Measurements from ENCODE around the gene FFAR2.

The FFAR2 gene

DNA sequence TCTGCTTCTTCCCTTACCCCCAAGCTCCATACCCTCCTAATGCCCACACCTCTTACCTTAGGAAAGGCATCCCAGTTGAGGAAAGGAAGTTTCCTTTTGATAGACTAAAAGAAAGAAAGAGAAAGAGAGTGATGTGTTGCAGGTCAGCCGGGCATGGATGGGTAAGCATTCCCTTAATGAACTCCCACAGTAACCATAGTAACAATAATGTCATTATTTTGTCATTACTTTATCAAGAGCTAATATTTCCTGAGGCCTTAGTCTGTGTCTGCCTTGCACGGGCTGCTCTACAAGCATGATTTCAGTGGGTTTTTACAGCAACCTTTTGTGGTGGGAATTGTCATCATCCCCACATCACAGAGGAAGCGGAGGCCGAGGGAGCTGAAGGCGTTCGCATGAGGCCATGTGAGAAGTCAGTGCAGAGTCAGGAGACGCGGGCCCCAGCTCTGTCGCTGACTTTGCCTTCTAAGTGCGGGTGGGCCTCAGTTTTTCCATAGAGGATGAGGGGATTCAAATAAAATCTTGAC lies 39.7 kb downstream of the FFAR2 start:
- Histone ChIP-seq H3K27me3 (ENCODE audit: insufficient read depth, low read length) (peaks cover 45% of the 10 kb centered on the region), H3K36me3 (ENCODE audit: insufficient read depth, low read length) (no peaks in the 10 kb centered on the region), H3K79me2 (ENCODE audit: control insufficient read depth, insufficient read depth, low read length, unreplicated experiment) (no peaks in the 10 kb centered on the region), H3K27ac (ENCODE audit: low read depth, low read length) (no peak overlapping the region), H3K4me1 (ENCODE audit: control insufficient read depth, insufficient read depth, low read length, unreplicated experiment) (no peaks in the 10 kb centered on the region), H3K4me3 (ENCODE audit: low read depth, low read length) (no peak overlapping the region), H2AFZ (ENCODE audit: low read length, unreplicated experiment) (no peak overlapping the region)

- Histone ChIP-seq H3K79me2 (ENCODE audit: control insufficient read depth, insufficient read depth, low read length, unreplicated experiment) (no peaks in the 10 kb centered on the region), H3K4me1 (ENCODE audit: control insufficient read depth, insufficient read depth, low read length, unreplicated experiment) (no peaks in the 10 kb centered on the region), H2AFZ (ENCODE audit: low read length, unreplicated experiment) (no peak overlapping the region), H3K4me3 (ENCODE audit: low read depth, low read length) (no peak overlapping the region), H3K27ac (ENCODE audit: low read depth, low read length) (no peak overlapping the region), H3K27me3 (ENCODE audit: insufficient read depth, low read length) (peaks cover 45% of the 10 kb centered on the region), H3K36me3 (ENCODE audit: insufficient read depth, low read length) (no peaks in the 10 kb centered on the region)
Measured at GRCh38 chr19:35488677-35489076, 40.6 kb downstream of the FFAR2 start.

- Histone ChIP-seq H3K4me1 (ENCODE audit: control insufficient read depth, insufficient read depth, low read length, unreplicated experiment) (no peaks in the 10 kb centered on the region), H3K79me2 (ENCODE audit: control insufficient read depth, insufficient read depth, low read length, unreplicated experiment) (no peaks in the 10 kb centered on the region), H3K27ac (ENCODE audit: low read depth, low read length) (no peak within 1 kb of the TSS), H3K27me3 (ENCODE audit: insufficient read depth, low read length) (peaks cover 45% of the 10 kb centered on the region), H2AFZ (ENCODE audit: low read length, unreplicated experiment) (no peak within 1 kb of the TSS), H3K4me3 (ENCODE audit: low read depth, low read length) (no peak within 1 kb of the TSS), H3K36me3 (ENCODE audit: insufficient read depth, low read length) (no peaks in the 10 kb centered on the region)
Measured at GRCh38 chr19:35490364-35490763, 42.3 kb downstream of the FFAR2 start, which contains the start of gene KRTDAP. Gene KRTDAP, minus strand, starts transcription at chr19:35490464. Its CDS starts 22 bp downstream, at chr19:35490442.

- Histone ChIP-seq H3K4me3 (ENCODE audit: low read depth, low read length) (no peak overlapping the region), H2AFZ (ENCODE audit: low read length, unreplicated experiment) (no peak overlapping the region), H3K27ac (ENCODE audit: low read depth, low read length) (no peak overlapping the region), H3K36me3 (ENCODE audit: insufficient read depth, low read length) (no peaks in the 10 kb centered on the region), H3K79me2 (ENCODE audit: control insufficient read depth, insufficient read depth, low read length, unreplicated experiment) (no peaks in the 10 kb centered on the region), H3K4me1 (ENCODE audit: control insufficient read depth, insufficient read depth, low read length, unreplicated experiment) (no peaks in the 10 kb centered on the region), H3K27me3 (ENCODE audit: insufficient read depth, low read length) (peaks cover 35% of the 10 kb centered on the region)
Measured at GRCh38 chr19:35491836-35492360, 43.8 kb downstream of the FFAR2 start.

GRCh38 chr19:35493971-35494370 lies 45.9 kb downstream of the FFAR2 start:
- no peaks in the 10 kb centered on the region for H3K79me2 ChIP-seq (ENCODE audit: control insufficient read depth, insufficient read depth, low read length, unreplicated experiment)
- no peak overlapping the region for H3K27ac ChIP-seq (ENCODE audit: low read depth, low read length)
- H3K4me1 ChIP-seq (ENCODE audit: control insufficient read depth, insufficient read depth, low read length, unreplicated experiment) = no peaks in the 10 kb centered on the region
- no peak overlapping the region for H3K4me3 ChIP-seq (ENCODE audit: low read depth, low read length)
- H3K36me3 ChIP-seq (ENCODE audit: insufficient read depth, low read length) = no peaks in the 10 kb centered on the region
- peaks cover 17% of the 10 kb centered on the region; the same call in 1 of the 2 replicates for H3K27me3 ChIP-seq (ENCODE audit: insufficient read depth, low read length)
- no peak overlapping the region for H2AFZ ChIP-seq (ENCODE audit: low read length, unreplicated experiment)

- Histone ChIP-seq H3K36me3 (ENCODE audit: insufficient read depth, low read length) (no peaks in the 10 kb centered on the region), H3K27ac (ENCODE audit: low read depth, low read length) (no peak overlapping the region), H3K79me2 (ENCODE audit: control insufficient read depth, insufficient read depth, low read length, unreplicated experiment) (no peaks in the 10 kb centered on the region), H3K4me3 (ENCODE audit: low read depth, low read length) (no peak overlapping the region), H3K4me1 (ENCODE audit: control insufficient read depth, insufficient read depth, low read length, unreplicated experiment) (no peaks in the 10 kb centered on the region), H2AFZ (ENCODE audit: low read length, unreplicated experiment) (no peak overlapping the region), H3K27me3 (ENCODE audit: insufficient read depth, low read length) (peaks cover 9% of the 10 kb centered on the region; the same call in 1 of the 2 replicates)
Measured at GRCh38 chr19:35495107-35496064, 47.3 kb downstream of the FFAR2 start.

GRCh38 chr19:35497406-35497805 lies 49.3 kb downstream of the FFAR2 start:
- Histone ChIP-seq H3K4me3 (ENCODE audit: low read depth, low read length) (no peak overlapping the region), H3K27me3 (ENCODE audit: insufficient read depth, low read length) (no peaks in the 10 kb centered on the region), H2AFZ (ENCODE audit: low read length, unreplicated experiment) (no peak overlapping the region), H3K36me3 (ENCODE audit: insufficient read depth, low read length) (no peaks in the 10 kb centered on the region), H3K27ac (ENCODE audit: low read depth, low read length) (no peak overlapping the region), H3K4me1 (ENCODE audit: control insufficient read depth, insufficient read depth, low read length, unreplicated experiment) (no peaks in the 10 kb centered on the region), H3K79me2 (ENCODE audit: control insufficient read depth, insufficient read depth, low read length, unreplicated experiment) (no peaks in the 10 kb centered on the region)

GRCh38 chr19:35498220-35498619 lies 50.2 kb downstream of the FFAR2 start:
- H3K27me3 ChIP-seq (ENCODE audit: insufficient read depth, low read length) = no peaks in the 10 kb centered on the region
- no peak overlapping the region for H3K4me3 ChIP-seq (ENCODE audit: low read depth, low read length)
- H3K27ac ChIP-seq (ENCODE audit: low read depth, low read length) = no peak overlapping the region
- H3K4me1 ChIP-seq (ENCODE audit: control insufficient read depth, insufficient read depth, low read length, unreplicated experiment) = no peaks in the 10 kb centered on the region
- no peaks in the 10 kb centered on the region for H3K79me2 ChIP-seq (ENCODE audit: control insufficient read depth, insufficient read depth, low read length, unreplicated experiment)
- no peak overlapping the region for H2AFZ ChIP-seq (ENCODE audit: low read length, unreplicated experiment)
- H3K36me3 ChIP-seq (ENCODE audit: insufficient read depth, low read length) = no peaks in the 10 kb centered on the region

DNA sequence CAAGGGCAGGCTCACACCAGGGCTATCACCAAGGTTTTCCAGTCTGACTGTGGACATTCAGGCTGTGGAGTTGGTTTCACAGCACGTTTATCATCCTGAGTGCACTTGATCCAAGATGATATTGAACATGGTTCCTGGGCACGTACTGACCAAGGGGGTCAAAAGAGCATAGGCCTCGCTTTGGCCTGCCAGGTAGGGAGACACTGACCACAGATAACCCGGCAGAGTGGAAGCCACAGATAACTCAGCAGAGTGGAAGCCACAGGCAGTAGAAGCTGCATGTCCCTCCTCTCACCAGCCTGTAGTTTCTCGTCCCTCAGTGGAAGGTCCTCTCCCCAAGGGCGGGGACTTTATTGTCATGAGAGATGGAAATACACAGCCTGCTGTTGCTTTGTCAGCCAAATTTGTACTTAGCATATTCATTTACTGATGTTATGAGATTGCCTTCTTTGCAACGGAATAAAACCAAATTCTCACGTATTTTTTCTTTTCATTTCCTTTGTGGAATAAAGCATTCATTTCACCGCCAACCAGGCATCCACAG lies 51.0 kb downstream of the FFAR2 start:
- no peaks in the 10 kb centered on the region for H3K27me3 ChIP-seq (ENCODE audit: insufficient read depth, low read length)
- H3K79me2 ChIP-seq (ENCODE audit: control insufficient read depth, insufficient read depth, low read length, unreplicated experiment) = no peaks in the 10 kb centered on the region
- H3K4me3 ChIP-seq (ENCODE audit: low read depth, low read length) = no peak overlapping the region
- H3K27ac ChIP-seq (ENCODE audit: low read depth, low read length) = no peak overlapping the region
- no peak overlapping the region for H2AFZ ChIP-seq (ENCODE audit: low read length, unreplicated experiment)
- no peaks in the 10 kb centered on the region for H3K4me1 ChIP-seq (ENCODE audit: control insufficient read depth, insufficient read depth, low read length, unreplicated experiment)
- no peaks in the 10 kb centered on the region for H3K36me3 ChIP-seq (ENCODE audit: insufficient read depth, low read length)

- Histone ChIP-seq H3K4me1 (ENCODE audit: control insufficient read depth, insufficient read depth, low read length, unreplicated experiment) (no peaks in the 10 kb centered on the region), H2AFZ (ENCODE audit: low read length, unreplicated experiment) (no peak overlapping the region), H3K36me3 (ENCODE audit: insufficient read depth, low read length) (no peaks in the 10 kb centered on the region), H3K27me3 (ENCODE audit: insufficient read depth, low read length) (no peaks in the 10 kb centered on the region), H3K4me3 (ENCODE audit: low read depth, low read length) (no peak overlapping the region), H3K27ac (ENCODE audit: low read depth, low read length) (no peak overlapping the region), H3K79me2 (ENCODE audit: control insufficient read depth, insufficient read depth, low read length, unreplicated experiment) (no peaks in the 10 kb centered on the region)
Measured at GRCh38 chr19:35500611-35501010, 52.6 kb downstream of the FFAR2 start.

Data from ACC112 (cell line).